SK-N-SH treated with all-trans-retinoic acid at 6 μM for 48 hours (cell line): ENCODE measurements around the gene KLF6.

ENCODE experiments used
- ATAC-seq: fragments of 200-7000 bp; cut with Tn5 transposase; 3 replicates; pipeline ENCODE4 v1.9.1; 2020; ENCODE audit warnings: mild to moderate bottlenecking, moderate library complexity
- ARNTL ChIP-seq: fragments of 450-650 bp; formaldehyde crosslinking; IDR thresholded peaks from 2 replicates; pipeline ENCODE4 v1.5.0; 2020; ENCODE audit warnings: low read depth, mild to moderate bottlenecking, moderate library complexity, borderline replicate concordance
- BACH2 ChIP-seq: fragments of 250-450 bp; sonication (Bioruptor Pico); IDR thresholded peaks from 2 replicates; pipeline ENCODE4 v1.9.0; 2021; ENCODE audit warnings: mild to moderate bottlenecking, borderline replicate concordance
- CREB5 ChIP-seq: fragments of 250-450 bp; sonication (Bioruptor Pico); IDR thresholded peaks from 2 replicates; pipeline ENCODE4 v1.5.1; 2020; ENCODE audit warnings: low read depth, mild to moderate bottlenecking, moderate library complexity
- CSDC2 ChIP-seq: fragments of 250-450 bp; sonication (Bioruptor Pico); IDR thresholded peaks from 2 replicates; pipeline ENCODE4 v1.5.0; 2020; ENCODE audit warnings: mild to moderate bottlenecking, moderate library complexity
- CSRNP3 ChIP-seq: fragments of 250-450 bp; sonication (Bioruptor Pico); IDR thresholded peaks from 2 replicates; pipeline ENCODE4 v1.5.1; 2021; ENCODE audit warnings: mild to moderate bottlenecking, moderate library complexity
- ESRRG ChIP-seq: fragments of 250-450 bp; sonication (Bioruptor Pico); IDR thresholded peaks from 2 replicates; pipeline ENCODE4 v1.6.1; 2021; ENCODE audit warnings: mild to moderate bottlenecking
- GLIS3 ChIP-seq: fragments of 250-450 bp; sonication (Bioruptor Pico); IDR thresholded peaks from 2 replicates; pipeline ENCODE4 v1.5.0; 2020; ENCODE audit warnings: mild to moderate bottlenecking, moderate library complexity
- ISL1 ChIP-seq: fragments of 250-450 bp; sonication (Bioruptor Pico); IDR thresholded peaks from 2 replicates; pipeline ENCODE4 v2.1.2; 2022; ENCODE audit warnings: mild to moderate bottlenecking, moderate library complexity
- PATZ1 ChIP-seq: fragments of 250-450 bp; sonication (Bioruptor Pico); IDR thresholded peaks from 2 replicates; pipeline ENCODE4 v1.8.0; 2020; ENCODE audit warnings: mild to moderate bottlenecking, moderate library complexity, borderline replicate concordance
- PPARA ChIP-seq: fragments of 250-450 bp; sonication (Bioruptor Pico); IDR thresholded peaks from 2 replicates; pipeline ENCODE4 v1.5.0; 2020; ENCODE audit warnings: mild to moderate bottlenecking, borderline replicate concordance
- RARB ChIP-seq: fragments of 250-450 bp; sonication (Bioruptor Pico); IDR thresholded peaks from 2 replicates; pipeline ENCODE4 v1.8.0; 2021; ENCODE audit warnings: mild to moderate bottlenecking, moderate library complexity
- SNAI2 ChIP-seq: fragments of 250-450 bp; sonication (Bioruptor Pico); IDR thresholded peaks from 2 replicates; pipeline ENCODE4 v1.5.0; 2020; ENCODE audit warnings: mild to moderate bottlenecking, moderate library complexity
- TCF4 ChIP-seq: fragments of 250-450 bp; sonication (Bioruptor Pico); IDR thresholded peaks from 2 replicates; pipeline ENCODE4 v1.8.0; 2021; ENCODE audit warnings: mild to moderate bottlenecking, moderate library complexity, borderline replicate concordance
- TOX ChIP-seq: fragments of 250-450 bp; sonication (Bioruptor Pico); IDR thresholded peaks from 2 replicates; pipeline ENCODE4 v1.8.0; 2021; ENCODE audit warnings: mild to moderate bottlenecking, moderate library complexity, borderline replicate concordance
- TSHZ2 ChIP-seq: fragments of 250-450 bp; sonication (Bioruptor Pico); IDR thresholded peaks from 2 replicates; pipeline ENCODE4 v1.5.0; 2020; ENCODE audit warnings: mild to moderate bottlenecking, moderate library complexity
- ZC3H10 ChIP-seq: fragments of 250-450 bp; sonication (Bioruptor Pico); IDR thresholded peaks from 2 replicates; pipeline ENCODE4 v1.5.1; 2021; ENCODE audit warnings: mild to moderate bottlenecking, moderate library complexity
- ZFP3 ChIP-seq: fragments of 250-450 bp; sonication (Bioruptor Pico); IDR thresholded peaks from 2 replicates; pipeline ENCODE4 v1.5.0; 2020; ENCODE audit warnings: mild to moderate bottlenecking, moderate library complexity
- ZFP30 ChIP-seq: fragments of 450-650 bp; formaldehyde crosslinking; IDR thresholded peaks from 2 replicates; pipeline ENCODE4 v1.5.0; 2022; ENCODE audit warnings: mild to moderate bottlenecking, moderate library complexity
- ZNF565 ChIP-seq: fragments of 450-650 bp; formaldehyde crosslinking; conservative IDR thresholded peaks from 2 replicates; pipeline ENCODE4 v1.5.0; 2020; ENCODE audit warnings: low read depth, mild to moderate bottlenecking, moderate library complexity
- ZNF8 ChIP-seq: fragments of 450-650 bp; formaldehyde crosslinking; IDR thresholded peaks from 2 replicates; pipeline ENCODE4 v1.5.0; 2020; ENCODE audit warnings: mild to moderate bottlenecking, moderate library complexity

Gene KLF6

GRCh38 chr10:3780771-3781467 is 4.1 kb downstream of the KLF6 start:
- ATAC-seq: no peak

GRCh38 chr10:3780021-3780770 is 4.8 kb downstream of the KLF6 start:
- ATAC-seq: no peak
- no peak for TF ChIP-seq SNAI2 (CRISPR knock-in tag)
- no peak for TF ChIP-seq TOX
- TF ChIP-seq TSHZ2 (CRISPR knock-in tag): no peak
- no peak for TF ChIP-seq ESRRG (CRISPR knock-in tag)
- no peak for TF ChIP-seq CSDC2
- no peak for TF ChIP-seq ZNF565 (CRISPR knock-in tag)
- TF ChIP-seq TCF4 (CRISPR knock-in tag): no peak
- no peak for TF ChIP-seq PPARA (CRISPR knock-in tag)
- TF ChIP-seq ZFP3 (CRISPR knock-in tag): no peak
- TF ChIP-seq ZFP30 (CRISPR knock-in tag): no peak
- TF ChIP-seq ZNF8 (CRISPR knock-in tag): no peak
- TF ChIP-seq RARB (CRISPR knock-in tag): no peak
- TF ChIP-seq ZC3H10: no peak
- no peak for TF ChIP-seq PATZ1 (CRISPR knock-in tag)
- TF ChIP-seq CSRNP3: no peak
- no peak for TF ChIP-seq ISL1 (CRISPR knock-in tag)
- no peak for TF ChIP-seq GLIS3 (CRISPR knock-in tag)
- no peak for TF ChIP-seq ARNTL (CRISPR knock-in tag)
- TF ChIP-seq, all 23 proteins: peak for 0

More at GRCh38 chr10:3780771-3781467, 4.1 kb downstream of the KLF6 start:
- no peak for TF ChIP-seq ZNF565 (CRISPR knock-in tag)
- no peak for TF ChIP-seq RARB (CRISPR knock-in tag)
- no peak for TF ChIP-seq BACH2 (CRISPR knock-in tag)
- no peak for TF ChIP-seq ARNTL (CRISPR knock-in tag)
- no peak for TF ChIP-seq PPARA (CRISPR knock-in tag)
- TF ChIP-seq PATZ1 (CRISPR knock-in tag): no peak

GRCh38 chr10:3779158-3779741 is 5.8 kb downstream of the KLF6 start:
- TF ChIP-seq ZC3H10 (no peak), CREB5 (no peak), TSHZ2 (CRISPR knock-in tag) (no peak), ARNTL (CRISPR knock-in tag) (no peak), RARB (CRISPR knock-in tag) (no peak), ZFP3 (CRISPR knock-in tag) (no peak), ZNF8 (CRISPR knock-in tag) (no peak), CSDC2 (no peak), ZNF565 (CRISPR knock-in tag) (no peak), BACH2 (CRISPR knock-in tag) (no peak)
- TF ChIP-seq, all 23 proteins: peak for 0
- no peak for ATAC-seq
